Renal cortex interstitium (tissue), 15 donors: ENCODE results near the gene S100A11. TPM values are rescaled to one million over a fixed set of nuclear protein-coding genes. Genes with fewer than 3 reads are reported as not detected.
A peak's percentile ranks its signal among the peaks of the same experiment; 100 is the strongest.
"Not testable (repeated sequence)": the region's sequence is repeated elsewhere in the genome, so short reads cannot be mapped to it uniquely, and the experiment has no call there.

Experiments
- DNase-seq, 11 donors: peaks; one replicate each; pipeline ENCODE4 v3.0.0-alpha.2; 2013; ENCODE audit warnings: low read depth in 9 of 11, low spot score in 4 of 11; ENCODE audit errors: extremely low read depth in 1 of 11
- long read RNA-seq, 16 experiments: transcript quantifications; one replicate each; lab custom pipeline, GENCODE V29; 2026
- polyA plus RNA-seq, 3 donors: library from polyadenylated mRNA; unstranded; fragments of 120-200 nt; gene quantifications; one replicate each; pipeline ENCODE4 v1.2.1, GENCODE V29; 2013; ENCODE audit not compliant: insufficient read length in 3 of 3

Gene S100A11
- polyA plus RNA-seq, result 100 to 1,000 TPM; 221 to 251 (median 248) TPM
- long read RNA-seq, donor 1, transcript S100A11-201 (3 exons, 594 nt), result major isoform, 113 of 120 reads
- long read RNA-seq, donor 1, partial matches to known transcripts, result 6 of 120 reads
- long read RNA-seq, donor 1, other reads (novel, unspliced or antisense), result 0 of 120 reads
- long read RNA-seq, donor 2, transcript S100A11-201 (3 exons, 594 nt), result major isoform, 129 of 142 reads
- long read RNA-seq, donor 2, partial matches to known transcripts, result 13 of 142 reads
- long read RNA-seq, donor 2, other reads (novel, unspliced or antisense), result 0 of 142 reads
- long read RNA-seq, donor 3, transcript S100A11-201 (3 exons, 594 nt), result major isoform, 242 of 255 reads
- long read RNA-seq, donor 3, partial matches to known transcripts, result 13 of 255 reads
- long read RNA-seq, donor 3, other reads (novel, unspliced or antisense), result 0 of 255 reads
- long read RNA-seq, donor 4, transcript S100A11-201 (3 exons, 594 nt), result major isoform, 99 of 99 reads
- long read RNA-seq, donor 4, partial matches to known transcripts, result 0 of 99 reads
- long read RNA-seq, donor 4, other reads (novel, unspliced or antisense), result 0 of 99 reads
- long read RNA-seq, donor 5, result 0 reads
- long read RNA-seq, donor 6, transcript S100A11-201 (3 exons, 594 nt), result major isoform, 125 of 134 reads
- long read RNA-seq, donor 6, partial matches to known transcripts, result 9 of 134 reads
- long read RNA-seq, donor 6, other reads (novel, unspliced or antisense), result 0 of 134 reads
- long read RNA-seq, donor 7, transcript S100A11-201 (3 exons, 594 nt), result major isoform, 210 of 239 reads
- long read RNA-seq, donor 7, partial matches to known transcripts, result 29 of 239 reads
- long read RNA-seq, donor 7, other reads (novel, unspliced or antisense), result 0 of 239 reads
- long read RNA-seq, donor 8, transcript S100A11-201 (3 exons, 594 nt), result major isoform, 282 of 298 reads
- long read RNA-seq, donor 8, partial matches to known transcripts, result 16 of 298 reads
- long read RNA-seq, donor 8, other reads (novel, unspliced or antisense), result 0 of 298 reads
- long read RNA-seq, donor 9, transcript S100A11-201 (3 exons, 594 nt), result major isoform, 148 of 167 reads
- long read RNA-seq, donor 9, partial matches to known transcripts, result 19 of 167 reads
- long read RNA-seq, donor 9, other reads (novel, unspliced or antisense), result 0 of 167 reads
- long read RNA-seq, donor 10, transcript S100A11-201 (3 exons, 594 nt), result major isoform, 187 of 198 reads
- long read RNA-seq, donor 10, partial matches to known transcripts, result 6 of 198 reads
- long read RNA-seq, donor 10, other reads (novel, unspliced or antisense), result 5 of 198 reads
- long read RNA-seq, donor 11, transcript S100A11-201 (3 exons, 594 nt), result major isoform, 86 of 92 reads
- long read RNA-seq, donor 11, partial matches to known transcripts, result 6 of 92 reads
- long read RNA-seq, donor 11, other reads (novel, unspliced or antisense), result 0 of 92 reads
- long read RNA-seq, donor 12, transcript S100A11-201 (3 exons, 594 nt), result major isoform, 81 of 97 reads
- long read RNA-seq, donor 12, partial matches to known transcripts, result 16 of 97 reads
- long read RNA-seq, donor 12, other reads (novel, unspliced or antisense), result 0 of 97 reads
- long read RNA-seq, donor 13, transcript S100A11-201 (3 exons, 594 nt), result major isoform, 271 of 292 reads
- long read RNA-seq, donor 13, partial matches to known transcripts, result 15 of 292 reads
- long read RNA-seq, donor 13, other reads (novel, unspliced or antisense), result 6 of 292 reads
- long read RNA-seq, donor 14, transcript S100A11-201 (3 exons, 594 nt), result major isoform, 109 of 109 reads
- long read RNA-seq, donor 14, partial matches to known transcripts, result 0 of 109 reads
- long read RNA-seq, donor 14, other reads (novel, unspliced or antisense), result 0 of 109 reads
- long read RNA-seq, donor 15, transcript S100A11-201 (3 exons, 594 nt), result major isoform, 56 of 67 reads
- long read RNA-seq, donor 15, partial matches to known transcripts, result 11 of 67 reads
- long read RNA-seq, donor 15, other reads (novel, unspliced or antisense), result 0 of 67 reads
- long read RNA-seq, donor 16, transcript S100A11-201 (3 exons, 594 nt), result major isoform, 332 of 359 reads
- long read RNA-seq, donor 16, partial matches to known transcripts, result 27 of 359 reads
- long read RNA-seq, donor 16, other reads (novel, unspliced or antisense), result 0 of 359 reads

DNA sequence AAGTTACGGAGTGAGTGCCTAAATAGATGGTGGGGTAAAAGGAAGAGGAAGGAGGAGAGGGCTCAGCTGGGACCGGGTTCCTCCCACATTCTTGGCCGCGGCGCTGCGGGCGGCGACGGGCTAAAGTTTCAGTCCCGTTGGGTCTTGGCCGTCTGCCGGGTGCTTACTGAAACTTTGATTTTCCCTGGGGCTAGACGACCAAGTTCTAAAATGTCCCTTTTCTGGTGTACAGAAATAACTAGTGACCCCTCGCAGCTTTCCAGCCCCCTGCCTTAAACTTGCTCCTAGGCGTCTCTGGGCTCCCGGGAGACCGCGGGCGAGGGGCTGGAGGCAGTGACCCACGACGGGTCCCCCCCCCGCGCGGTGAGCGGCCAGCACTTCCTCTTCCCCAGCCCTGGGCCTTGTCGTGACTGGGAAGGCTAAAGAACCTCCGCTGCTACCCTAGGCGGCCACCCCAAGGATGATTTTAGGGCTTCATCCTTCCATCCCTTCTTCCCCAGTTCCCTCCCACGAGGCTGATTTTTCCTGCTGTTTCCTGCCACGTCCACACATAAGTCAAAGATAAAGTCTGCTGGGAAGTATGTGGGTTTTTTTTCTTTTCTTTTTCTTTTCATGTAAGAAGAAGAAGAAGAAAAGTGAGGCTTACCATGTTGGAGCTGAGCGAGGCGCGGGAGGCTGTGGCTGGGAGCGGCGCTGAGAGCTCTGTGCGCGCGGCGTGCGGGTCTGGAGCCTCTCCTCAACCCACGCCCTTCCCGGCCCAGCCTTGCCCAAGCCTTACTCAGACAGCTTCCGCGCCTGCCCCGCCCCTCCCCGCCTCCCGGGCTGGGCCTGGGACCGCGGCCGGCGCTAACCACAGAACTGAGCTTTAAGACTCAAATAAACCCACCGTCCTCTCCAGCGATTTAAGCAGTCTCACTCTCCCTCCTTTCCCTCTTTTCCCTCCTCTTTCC, at the start of gene S100A11:
TSS of gene S100A11 (minus strand) at position 738 of the 950 bp plus-strand sequence. CDS start at position 649, 89 bp downstream.
- DNase-seq, result peak in 9 of 11 donors; percentile 43 to 72 (median 68)

DNA sequence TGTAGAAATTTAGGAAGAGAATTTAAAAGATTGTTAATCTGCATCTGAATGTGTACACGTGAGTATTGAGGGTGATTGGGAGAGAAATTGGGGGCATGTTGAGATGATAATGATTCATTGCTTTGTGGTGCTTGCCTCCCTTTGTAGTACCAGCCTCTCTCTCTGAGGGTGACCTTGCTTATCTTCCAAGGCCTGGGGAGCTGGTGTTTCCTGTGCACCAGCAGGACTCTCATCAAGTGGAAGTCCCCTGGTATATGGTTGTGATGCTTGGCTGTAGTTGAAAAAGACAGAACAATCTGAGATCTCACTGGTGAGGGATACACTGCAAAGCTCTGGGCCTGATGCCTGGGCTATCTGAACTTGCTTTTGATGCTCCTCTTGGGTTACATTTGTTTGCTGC, 48.0 kb upstream of the S100A11 start:
- DNase-seq, result no peak

DNA sequence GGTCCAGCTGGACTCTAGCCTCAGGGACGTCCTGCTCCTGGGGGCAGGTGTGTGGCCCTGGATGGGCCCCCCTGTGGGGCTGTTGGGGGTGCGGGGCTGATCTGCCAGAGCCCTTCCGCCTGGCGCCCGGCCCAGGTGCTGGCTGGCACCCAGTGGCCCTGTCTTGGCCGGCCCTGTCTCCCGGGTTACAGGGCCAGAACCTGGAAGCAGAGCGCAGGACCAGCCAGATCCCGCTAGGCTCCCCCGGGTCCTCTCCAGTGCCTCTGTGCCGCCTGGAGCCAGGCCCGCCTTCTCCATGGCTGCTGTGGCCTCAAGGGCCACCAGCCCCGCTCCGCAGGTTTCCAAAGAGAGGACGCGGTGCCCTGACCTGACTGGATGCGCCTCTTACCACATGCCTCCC, 44.2 kb upstream of the S100A11 start:
- not testable (repeated sequence) for DNase-seq

DNA sequence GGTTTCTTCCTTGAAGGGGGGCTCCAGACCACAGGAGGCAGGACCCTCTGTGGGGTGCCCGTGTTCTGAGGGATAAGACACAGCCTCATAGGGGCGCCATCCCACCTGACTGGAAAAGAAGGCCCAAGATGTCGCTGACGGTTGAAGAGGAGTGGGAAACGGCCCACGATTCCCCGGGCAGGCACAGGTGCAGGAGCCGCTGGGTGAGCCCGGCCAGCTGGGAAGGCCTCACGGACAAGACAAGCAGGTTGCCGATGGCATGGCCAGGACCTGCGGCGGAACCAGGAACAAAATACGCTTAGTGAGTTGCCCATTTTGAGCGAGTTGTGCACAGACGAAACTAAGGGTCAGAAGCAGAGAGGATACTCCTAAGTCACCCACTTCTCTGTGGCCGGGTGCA, 43.7 kb upstream of the S100A11 start:
- not testable (repeated sequence) for DNase-seq

DNA sequence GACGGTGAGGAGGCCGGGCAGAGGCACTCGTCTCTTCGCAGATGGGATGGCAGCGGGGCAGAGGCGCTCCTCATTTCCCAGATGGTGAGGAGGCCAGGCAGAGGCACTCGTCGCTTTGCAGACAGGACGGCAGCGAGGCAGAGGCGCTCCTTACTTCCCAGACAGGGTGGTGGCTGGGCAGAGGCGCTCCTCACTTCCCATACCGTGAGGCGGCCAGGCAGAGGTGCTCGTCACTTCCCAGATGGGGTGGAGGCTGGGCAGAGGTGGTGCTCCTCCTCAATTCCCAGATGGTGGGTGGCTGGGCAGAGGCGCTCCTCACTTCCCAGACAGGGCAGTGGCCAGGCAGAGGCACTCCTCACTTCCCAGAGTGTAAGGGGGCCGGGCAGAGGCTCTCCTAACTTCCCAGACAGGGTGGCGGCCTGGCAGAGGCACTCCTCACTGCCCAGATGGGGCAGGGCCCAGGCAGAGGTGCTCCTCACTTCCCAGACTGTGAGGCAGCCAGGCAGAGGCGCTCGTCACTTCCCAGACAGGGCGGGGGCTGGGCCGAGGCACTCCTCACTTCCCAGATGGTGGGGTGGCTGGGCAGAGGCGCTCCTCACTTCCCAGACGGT, 42.1 kb upstream of the S100A11 start:
- DNase-seq, result no peak

DNA sequence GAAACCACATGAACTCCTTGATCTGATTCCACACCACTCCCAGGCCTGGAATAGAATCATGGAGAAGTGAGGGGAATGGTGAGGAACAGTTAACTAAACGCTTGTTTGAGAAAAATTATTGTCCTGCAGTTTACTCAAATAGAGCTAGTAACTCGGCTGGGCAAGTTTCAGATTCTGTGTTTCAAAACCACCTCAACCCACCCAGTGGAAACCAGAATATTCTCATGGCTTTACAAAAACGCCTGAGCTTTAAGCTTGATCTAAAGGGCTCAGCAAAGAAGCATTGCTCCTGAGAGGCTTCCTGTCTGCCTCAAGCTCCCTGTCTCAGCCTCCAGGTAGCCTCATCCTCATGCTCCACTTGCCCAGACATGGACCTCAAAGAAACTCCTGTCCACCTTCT, 35.5 kb upstream of the S100A11 start:
- no peak for DNase-seq

DNA sequence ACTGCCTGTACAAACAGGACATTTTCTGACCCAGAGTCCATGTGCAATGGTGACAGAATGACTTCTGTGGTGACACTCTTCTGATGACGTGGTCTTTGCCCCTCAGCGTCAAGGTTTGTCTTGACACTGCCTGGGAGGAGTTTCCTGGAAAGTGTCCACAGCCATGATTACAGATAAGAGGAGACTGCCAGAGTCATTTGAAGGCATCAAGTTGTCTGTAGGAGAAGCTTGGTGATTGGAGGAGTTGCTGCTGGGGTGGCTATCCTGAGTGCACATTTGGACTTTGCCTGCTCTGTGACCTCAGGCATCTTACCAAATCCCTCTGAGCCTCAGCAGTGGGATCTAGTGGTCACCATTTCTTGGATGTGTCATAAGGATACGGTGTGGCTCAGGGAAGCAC, 34.3 kb upstream of the S100A11 start:
- no peak for DNase-seq

DNA sequence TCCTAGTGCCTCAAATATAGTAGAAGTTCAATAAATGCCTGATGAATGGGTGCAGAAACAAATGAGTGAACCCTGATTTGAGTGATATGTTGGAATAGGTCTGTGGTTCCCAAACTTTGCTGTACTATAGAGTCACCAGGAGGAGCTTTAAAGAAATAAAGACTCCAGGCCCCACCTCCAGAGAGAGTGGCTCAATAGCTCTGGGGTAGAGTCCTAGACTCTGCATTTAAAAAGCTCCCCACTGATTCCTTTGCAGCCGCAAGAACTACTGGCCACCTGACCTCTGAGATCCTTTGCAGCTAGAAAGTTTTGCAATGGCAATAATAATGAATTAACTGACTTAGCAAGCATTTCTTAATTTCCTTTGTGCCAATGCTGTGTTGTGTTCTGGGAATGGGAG, 31.1 kb upstream of the S100A11 start:
- DNase-seq, result no peak

DNA sequence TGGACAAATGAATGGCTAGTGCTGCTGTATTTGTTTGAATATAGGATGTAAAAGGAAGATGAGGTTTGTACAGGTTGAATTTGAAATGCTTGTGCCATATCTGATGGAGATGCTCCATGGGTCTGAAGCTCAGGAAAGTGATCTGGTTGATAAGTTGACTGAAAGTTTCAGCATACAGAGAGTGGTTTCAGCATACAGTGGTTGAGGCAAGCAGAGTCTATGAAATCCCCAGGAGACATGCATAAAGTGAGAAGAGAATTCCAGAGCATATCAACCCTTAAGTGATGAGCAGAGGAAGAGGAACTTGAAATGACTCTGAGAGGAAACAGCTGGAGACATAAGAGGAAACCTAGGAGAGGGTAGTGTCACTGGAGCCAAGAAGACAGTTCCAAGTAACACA, 30.3 kb upstream of the S100A11 start:
- DNase-seq, result no peak

DNA sequence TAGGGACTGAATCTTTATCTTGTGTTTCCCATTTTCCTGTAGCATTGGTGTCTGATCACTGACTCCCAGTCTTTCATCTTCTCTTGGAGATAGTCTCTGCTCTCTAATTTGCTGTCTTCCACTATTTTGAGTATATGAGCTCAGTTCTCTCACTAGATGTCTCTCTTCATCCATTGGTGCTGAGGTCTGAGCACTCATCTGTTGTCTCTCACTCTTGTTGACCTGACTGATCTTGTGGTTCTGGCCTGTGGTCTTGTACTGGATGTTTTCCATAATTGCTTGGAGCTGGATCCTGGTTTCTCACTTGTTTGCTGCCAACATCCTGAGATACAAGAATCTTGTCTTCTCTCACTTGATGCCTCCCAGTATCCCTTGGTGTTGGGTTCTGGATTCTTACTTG, 25.1 kb upstream of the S100A11 start:
- DNase-seq, result no peak

DNA sequence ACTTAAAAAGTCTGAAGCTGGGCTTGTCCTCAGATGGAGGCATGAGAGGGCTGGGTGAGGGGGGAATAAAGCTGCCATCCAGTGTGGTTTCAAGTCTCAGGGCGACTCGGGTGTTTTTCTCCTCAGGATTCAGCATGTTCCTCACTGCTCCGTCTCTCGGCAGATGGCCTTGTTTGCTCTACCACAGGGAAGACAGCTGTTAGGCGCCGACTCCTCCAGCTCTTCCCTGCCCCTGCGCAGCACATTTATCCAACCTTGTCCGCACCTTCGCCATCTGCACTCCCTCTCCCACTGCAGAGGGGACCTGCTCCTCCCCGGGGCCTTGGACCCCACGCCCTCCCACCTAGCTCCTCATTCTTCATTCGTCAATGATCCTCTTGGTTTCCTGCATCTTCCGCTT, 16.6 kb upstream of the S100A11 start:
- DNase-seq, result no peak

DNA sequence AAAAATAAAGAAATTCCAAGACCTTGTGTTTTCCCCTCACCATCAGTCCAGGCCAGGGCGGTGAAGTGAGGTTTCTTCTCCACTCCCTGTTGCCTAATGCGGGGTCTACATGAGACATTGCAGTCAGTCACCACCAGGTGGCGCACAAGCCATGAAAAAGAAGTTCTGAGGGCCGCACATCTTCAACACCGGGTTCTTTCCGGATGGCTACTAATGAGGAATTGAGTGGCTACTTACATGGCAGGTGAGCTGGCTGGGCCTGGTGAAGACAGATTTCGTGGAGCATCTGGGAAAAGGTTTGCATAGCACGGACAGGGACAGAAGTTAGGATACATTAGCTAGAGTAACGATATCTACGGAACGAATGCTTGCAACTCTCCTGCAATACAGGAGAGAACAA, 15.8 kb upstream of the S100A11 start:
- DNase-seq, result peak in 9 of 11 donors; percentile 61 to 83 (median 73)

DNA sequence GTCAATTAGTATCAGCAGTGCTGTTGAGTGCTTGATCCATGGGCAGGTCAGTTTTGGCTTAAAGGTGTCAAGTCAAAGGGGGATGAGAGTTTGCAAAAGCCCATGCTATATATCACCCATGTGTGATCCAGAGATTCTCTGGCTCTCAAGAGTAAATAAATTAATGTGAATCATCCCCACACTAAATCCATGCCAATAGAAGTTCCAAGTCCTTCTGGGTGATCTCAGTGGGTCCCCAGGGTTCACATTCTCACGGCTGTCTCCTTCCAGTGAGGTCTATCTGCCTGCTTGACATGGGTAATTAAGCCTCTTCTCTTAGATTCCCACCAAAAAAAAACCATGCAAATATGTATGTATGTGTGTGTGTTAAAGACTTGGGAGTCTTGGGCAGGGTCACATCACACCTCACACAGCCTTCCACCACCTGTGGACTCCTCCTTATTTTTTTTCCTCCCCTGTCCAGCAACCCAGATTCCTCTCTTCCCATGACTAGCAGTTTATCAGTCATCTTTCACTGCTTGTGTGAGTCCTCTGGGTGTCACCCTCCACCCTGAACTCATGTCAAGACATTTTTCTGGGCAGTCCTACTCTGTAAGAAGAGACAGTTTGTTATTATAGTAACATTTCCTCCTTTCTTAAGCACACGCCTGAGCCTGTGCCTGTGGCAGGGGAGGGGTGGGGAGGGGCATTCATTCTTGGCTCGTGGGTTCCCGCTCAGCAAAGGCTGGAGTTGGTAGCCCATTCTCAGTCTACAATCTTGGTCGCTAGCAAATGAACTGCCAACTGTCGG, 14.3 kb upstream of the S100A11 start:
- no peak for DNase-seq

DNA sequence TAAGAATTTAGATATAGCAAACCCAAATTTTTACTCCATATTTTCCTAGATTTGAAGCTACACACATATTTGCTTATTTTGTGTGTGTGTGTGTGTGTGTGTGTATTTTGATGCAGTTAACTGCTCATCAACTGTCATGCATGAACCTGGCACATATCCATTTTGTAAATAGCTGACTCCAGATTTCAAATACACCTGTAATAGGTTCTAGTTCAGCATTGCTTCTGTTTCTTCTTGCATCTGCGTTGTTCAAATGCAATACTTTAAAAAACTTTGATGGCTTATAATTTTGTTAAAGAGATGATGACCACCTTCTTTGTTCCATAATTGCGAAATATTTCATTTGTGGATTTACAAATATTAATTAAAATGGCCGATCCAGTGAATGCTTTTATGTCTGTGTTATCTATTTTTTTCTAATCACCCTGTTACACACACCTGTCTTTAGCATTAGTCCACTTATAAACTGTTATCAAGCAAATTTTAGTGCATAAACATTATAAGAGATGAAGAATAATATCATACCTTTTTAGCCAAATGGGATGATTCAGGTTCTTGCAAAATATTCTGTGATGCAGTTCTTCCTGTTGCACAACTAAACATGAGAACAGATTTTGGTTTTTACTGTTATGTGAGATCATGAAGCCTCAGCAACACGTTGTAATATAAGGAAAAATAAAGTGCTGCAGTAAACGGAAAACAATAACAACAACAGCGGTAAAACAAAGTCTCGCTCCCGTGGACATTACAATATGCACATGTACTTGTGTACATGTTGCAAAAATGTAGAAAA, 12.7 kb upstream of the S100A11 start:
- DNase-seq, result no peak
